Measurements from ENCODE around the gene KIF23.
"Not testable (repeated sequence)": the region's sequence is repeated elsewhere in the genome, so short reads cannot be mapped to it uniquely, and the experiment has no call there.

KIF23 gene

GRCh38 chr15:69413822-69414700, at the start of gene KIF23:
KIF23 (plus strand) TSS chr15:69414349; CDS start chr15:69414466, 117 bp downstream.
- peak; percentile 95 for DNase-seq

DNA sequence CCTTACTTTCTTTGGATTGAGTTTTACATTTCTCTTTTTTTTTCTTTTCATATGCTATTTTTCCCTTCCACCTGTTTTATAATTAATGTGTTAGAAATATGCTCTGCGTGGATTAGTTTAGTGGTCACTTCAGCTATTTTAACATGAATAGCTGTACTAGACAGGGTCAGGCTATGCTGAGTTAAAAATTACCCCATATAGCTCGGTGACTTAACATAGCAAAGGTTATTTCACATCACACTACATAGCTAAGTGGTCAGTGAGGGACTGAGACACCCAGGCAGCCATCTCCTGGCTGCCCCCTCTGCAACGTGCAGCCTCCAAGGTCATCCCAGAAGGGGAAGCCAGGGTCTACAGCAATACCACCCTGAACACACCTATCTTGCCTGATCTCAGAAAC, 46.9 kb upstream of the KIF23 start:
- DNase-seq = no peak

DNA sequence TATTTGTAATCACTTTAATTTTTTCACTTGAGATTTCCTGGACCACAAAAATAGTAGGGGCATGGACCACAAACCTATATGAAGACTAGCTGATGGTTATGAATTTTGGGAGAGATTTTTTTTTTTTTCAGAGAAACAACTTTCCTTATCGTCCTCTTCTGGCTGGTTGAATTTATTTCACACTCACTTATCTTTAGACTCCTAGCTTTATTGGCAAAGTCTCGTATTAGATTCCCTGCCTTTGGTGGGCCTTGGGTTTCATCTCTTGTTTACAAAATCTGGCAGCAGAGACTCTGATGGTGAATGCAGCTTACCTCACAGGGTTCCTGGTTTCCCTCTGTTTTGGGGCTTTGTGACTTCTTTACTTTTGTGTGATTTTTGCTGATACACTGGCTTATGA, 44.5 kb upstream of the KIF23 start:
- no peak for DNase-seq

GRCh38 chr15:69373406-69373805, 40.7 kb upstream of the KIF23 start:
- no peak for DNase-seq

DNA sequence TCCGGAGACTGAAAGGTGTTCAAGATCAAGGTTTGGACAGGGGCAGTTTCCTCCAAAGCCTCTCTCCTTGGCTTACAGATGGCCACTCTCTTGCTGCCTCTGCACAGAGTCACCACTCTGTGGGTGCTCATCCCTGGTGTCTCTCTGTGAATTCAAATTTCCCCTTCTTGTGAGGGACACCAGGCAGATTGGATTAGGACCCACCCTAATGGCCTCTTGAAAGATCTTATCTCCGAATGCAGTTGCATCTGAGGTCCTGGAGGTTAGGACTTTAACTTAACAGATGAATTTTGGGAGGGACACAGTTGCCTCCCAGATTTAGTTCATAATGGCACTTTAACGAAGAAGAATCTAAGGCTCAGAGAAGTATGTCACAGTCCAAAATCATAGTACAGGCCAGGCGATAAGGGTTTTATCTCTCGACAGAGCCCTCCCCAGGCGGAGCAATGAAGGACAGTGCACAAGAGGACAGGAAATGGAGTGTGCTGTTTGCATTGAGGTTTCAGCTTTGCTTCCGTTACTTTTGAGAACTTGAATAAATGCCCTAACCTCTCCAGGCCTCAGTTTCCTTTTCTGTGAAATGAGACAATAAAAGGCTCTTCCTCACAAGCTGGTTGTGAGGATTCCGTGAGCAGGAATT, 38.9 kb upstream of the KIF23 start:
- no peak for DNase-seq

GRCh38 chr15:69377216-69377970, 36.8 kb upstream of the KIF23 start:
- no peak for DNase-seq

GRCh38 chr15:69380100-69380725, 33.9 kb upstream of the KIF23 start:
- no peak for DNase-seq

DNA sequence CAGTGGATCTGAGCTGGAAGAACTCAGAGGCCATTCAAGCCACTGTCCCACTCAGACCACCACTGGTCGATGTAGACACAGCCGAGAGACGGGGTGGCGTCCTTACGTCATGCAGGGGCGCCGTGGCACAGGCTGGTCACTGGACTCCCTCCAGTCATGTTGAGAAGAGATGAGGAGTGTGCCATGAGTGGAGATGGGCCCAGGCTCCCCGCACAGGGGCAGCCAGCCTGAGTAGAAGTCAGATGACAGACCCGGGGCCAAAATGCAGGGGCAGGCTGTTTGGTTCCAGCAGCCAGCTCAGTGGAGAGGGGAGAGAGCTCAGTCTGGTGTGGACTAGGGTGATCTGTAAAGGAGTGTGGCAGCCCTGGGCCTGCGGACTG, 33.4 kb upstream of the KIF23 start:
- no peak for DNase-seq

DNA sequence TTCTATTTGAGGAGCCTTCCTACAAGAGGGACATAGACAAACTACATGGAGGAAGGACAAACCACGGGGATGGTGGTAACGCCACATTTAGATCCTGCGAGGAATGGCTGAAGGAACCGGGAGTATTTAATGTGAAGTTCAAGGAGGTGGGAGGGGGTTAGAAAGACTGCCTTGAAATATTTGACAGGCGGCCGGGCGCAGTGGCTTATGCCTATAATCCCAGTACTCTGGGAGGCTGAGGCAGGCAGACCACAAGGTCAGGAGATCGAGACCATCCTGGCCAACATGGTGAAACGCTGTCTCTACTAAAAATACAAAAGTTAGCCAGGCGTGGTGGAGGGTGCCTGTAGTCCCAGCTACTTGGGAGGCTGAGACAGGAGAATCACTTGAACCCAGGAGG, 32.0 kb upstream of the KIF23 start:
- DNase-seq = not testable (repeated sequence)

- not testable (repeated sequence) for DNase-seq
Measured at GRCh38 chr15:69384066-69384465, 30.1 kb upstream of the KIF23 start.

DNA sequence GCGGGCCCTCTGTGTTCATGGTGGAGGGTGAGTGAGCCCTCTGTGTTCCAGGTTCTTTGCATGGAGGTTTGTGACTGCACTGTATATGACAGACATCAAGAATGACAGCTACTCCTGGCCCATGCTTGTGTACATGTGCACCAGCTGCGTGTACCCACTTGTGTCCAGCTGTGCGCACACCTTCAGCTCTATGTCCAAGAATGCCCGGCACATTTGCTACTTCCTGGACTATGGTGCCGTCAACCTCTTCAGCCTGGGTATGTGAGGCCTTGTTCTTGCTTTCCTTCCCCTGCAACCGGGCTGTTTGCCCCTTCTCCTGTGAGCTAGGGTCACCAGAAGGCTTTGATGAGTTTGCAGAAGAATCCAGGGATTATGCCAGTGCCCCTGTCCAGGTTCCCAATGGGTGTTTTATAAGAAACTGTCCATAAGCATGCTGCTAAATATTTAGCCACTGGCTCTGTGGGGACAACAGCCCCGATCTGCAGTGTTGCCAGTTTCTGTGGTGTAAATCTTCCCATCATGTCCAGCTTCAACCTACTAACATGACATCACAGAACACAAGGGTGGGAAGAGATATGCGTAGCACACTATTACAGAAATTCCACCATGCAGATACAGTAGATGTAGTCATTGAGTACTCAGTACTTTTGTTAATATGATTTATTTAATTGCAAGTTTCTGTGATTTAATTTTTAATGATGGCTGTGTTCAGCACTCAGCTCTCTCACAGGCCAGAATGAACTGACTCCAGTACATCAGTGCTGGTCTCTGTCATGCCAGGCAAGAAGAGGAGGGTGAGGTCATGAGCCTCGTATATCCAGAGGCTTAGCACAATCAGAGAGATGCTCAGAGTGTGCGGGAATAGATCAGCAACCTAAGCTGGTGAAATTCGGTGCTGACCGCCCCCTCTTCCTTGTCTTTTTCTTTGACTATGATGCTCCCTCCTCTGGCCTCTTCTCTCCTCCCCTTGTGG, 29.2 kb upstream of the KIF23 start:
- no peak for DNase-seq

- no peak for DNase-seq
Measured at GRCh38 chr15:69385831-69386230, 28.3 kb upstream of the KIF23 start.

GRCh38 chr15:69386284-69386683, 27.9 kb upstream of the KIF23 start:
- no peak for DNase-seq

GRCh38 chr15:69388260-69388705, 25.9 kb upstream of the KIF23 start:
- DNase-seq = no peak

GRCh38 chr15:69389426-69389825, 24.7 kb upstream of the KIF23 start:
- no peak for DNase-seq

DNA sequence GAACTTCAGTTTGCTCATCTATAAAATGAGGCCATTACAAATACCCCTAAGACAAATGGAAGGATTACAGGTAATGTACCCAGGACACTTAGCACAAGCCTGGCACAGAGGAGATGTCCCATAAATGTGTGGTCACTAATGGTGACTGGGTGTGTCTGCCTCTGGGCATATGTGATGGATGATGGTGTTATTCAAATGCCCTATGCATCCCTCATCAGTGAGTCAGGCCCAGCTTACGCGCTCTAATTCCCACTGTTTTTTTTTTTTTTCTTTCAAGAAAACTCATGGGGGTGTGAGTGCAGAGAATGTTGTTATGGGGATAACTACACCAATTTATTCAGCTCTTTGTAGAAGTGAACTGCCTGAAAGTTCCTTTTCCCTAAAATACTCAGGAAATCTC, 23.6 kb upstream of the KIF23 start:
- DNase-seq = no peak

DNA sequence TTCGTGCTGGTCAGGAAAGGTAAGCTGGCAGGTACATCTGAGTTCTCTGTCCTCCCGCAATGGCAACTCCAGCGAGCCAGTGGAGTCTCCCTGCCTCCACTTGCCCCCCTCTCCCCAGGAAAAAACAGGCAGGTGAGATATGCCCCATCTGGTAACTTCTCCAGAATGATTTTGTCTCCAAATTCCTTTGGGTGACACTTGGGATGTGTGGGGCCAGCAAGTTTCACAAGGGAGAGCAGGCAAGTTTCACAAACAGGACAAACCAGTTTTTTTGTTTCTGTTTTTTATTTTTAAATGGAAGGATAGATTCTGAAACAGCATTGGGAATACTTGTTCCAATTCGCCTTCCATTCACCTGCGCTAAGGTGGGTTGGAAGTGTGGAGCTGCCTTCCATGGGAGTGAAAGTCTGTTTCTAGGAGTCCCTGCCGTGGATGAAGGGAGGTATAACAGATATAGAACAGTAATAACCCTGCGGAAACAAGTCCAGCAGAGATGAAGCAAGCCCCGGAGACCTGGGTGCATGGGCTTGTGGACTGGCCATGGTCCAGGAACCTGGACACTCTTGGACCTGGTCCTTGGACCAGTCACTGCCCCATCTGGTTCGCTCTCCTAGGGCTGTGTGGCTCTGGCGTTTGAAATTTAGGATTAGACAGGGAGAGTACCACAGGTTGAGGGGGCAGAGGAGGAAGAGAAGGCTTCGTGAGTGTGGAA, 22.9 kb upstream of the KIF23 start:
- DNase-seq = no peak

GRCh38 chr15:69392352-69392751, 21.8 kb upstream of the KIF23 start:
- DNase-seq = no peak

DNA sequence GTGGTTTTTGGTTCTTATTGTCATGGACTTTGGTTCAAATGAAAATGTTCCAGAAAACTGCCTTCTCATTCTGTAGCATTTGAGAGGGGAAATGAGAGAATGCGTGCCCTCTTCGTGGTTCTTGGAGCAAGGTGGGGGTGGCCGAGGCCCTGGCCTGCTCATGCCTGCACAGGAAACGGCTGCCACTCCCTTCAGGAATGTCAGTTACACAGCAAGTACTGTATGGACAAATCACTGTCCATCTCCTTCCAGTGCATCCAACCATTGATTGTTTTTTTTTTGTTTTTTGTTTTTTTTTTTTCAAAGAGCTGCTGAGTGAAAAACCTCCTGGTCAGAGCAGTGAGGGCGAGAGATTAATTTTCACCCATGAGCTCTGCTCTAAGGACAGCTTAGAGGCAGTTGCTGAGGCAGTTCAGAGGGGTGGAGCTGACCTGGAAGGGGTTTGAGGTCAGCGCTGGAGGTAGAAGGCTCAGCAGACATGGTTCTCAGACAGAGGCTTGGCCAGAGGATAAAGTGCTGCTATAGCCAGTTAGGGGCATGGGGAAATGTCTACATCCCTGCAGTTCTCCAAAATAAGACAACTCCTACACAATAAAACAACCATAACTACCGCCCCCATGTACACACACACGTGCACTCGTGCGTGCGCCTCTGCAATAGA, 20.2 kb upstream of the KIF23 start:
- no peak for DNase-seq

DNA sequence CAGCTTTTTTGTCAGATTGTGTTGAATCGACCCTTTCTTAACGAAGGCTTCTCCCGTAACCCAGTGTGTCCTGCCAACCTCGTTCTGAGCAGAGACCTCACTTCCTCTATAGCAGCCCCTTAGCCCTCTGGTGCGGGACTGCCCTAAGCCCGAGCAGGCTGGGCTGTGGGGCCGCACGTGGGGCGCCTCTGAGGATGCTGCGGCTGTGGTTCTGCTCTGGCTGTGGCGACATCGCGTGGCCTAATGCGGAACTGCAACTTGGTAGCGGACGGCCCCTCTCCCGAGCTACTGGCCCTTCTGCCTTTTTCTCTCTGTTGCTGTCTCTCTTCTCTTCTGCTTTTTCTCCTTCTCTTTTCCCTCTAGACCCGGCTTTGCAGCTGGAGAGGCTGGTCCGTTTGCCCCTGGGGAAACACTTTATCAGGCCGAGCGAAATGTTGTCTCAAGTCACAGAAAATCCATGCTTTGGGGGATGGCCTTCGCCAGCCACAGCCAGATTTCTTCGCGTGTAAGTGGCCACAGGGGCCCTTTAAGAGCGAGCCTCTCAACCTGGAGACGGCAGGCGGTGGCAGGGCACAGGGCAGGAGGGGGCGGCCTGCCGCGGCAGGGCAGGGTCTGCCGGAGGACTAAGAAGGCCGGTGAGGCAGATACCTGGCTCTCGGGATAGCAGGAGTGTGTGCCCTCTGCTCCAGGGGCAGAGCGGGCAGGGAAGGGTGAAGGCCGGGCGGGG, 19.4 kb upstream of the KIF23 start:
- peak; percentile 85 for DNase-seq
